NCI-H82 treated with DMSO at 0.1 percent for 48 hours (cell line): ENCODE results near the gene STXBP6.

ENCODE experiments used
- DNase-seq: peaks from one replicate; lab custom pipeline; 2025; ENCODE audit not compliant: unreplicated experiment; lab: John Stamatoyannopoulos, UW

The STXBP6 gene

DNA sequence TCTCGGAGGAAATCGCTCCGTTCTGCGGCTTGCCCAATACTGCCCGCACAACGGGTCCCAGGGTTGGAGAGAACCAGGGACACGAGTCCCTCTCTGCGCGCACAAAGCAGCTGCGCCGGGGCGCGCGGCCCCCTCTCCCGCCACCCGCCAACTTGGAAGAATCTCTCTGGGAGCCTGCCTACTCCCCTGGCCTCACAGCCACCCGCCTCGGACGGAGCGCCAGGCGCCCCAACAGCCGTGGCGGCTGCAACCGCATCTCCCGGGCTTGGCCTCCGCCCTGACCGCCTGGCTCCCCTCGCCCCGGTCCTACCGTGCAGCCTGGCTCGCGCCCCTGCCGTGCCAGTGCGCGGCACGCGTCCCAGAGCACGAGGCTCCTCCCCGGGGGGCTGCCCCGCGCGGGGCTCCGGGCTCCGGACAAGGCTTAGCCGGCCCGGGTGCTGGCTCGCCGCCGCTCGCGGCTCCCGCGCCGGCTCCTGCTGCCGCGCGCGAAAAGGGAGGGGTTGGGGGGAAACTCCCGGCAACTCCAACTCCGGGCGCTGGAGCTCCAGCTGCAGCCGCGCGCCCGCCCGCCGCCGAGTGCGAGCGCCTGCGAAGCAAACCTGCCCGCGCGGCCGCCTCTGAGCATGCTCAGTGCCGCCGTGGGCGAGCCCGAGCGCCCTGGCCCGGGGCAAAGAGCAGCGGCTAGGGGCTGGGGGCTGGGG lies at the start of gene STXBP6:
Gene STXBP6, minus strand, starts transcription at position 580 of the 701 bp plus-strand sequence. CDS start 75,329 bp downstream, outside the sequence.
- DNase-seq = no peak

DNA sequence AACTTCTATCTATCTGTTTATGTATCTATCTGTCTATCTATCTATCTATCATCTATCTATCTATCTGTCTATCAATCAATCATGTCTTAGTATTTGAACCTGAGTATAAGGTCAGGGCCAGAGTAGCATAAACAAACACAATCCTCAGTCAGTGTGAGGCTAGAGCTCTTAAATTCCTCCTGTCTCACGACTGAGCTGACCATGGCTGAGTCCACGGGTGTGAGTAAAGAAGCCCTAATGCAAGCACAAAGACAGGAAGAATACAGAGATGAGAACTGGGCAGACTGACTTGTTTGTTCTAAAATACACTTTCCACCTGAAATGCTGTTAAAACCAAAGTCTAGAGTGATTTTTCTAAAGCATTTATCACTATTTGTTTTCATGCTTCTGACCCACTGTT lies 47.2 kb upstream of the STXBP6 start:
- no peak for DNase-seq

GRCh38 chr14:25095736-25096437 lies 45.9 kb upstream of the STXBP6 start:
- no peak for DNase-seq

DNA sequence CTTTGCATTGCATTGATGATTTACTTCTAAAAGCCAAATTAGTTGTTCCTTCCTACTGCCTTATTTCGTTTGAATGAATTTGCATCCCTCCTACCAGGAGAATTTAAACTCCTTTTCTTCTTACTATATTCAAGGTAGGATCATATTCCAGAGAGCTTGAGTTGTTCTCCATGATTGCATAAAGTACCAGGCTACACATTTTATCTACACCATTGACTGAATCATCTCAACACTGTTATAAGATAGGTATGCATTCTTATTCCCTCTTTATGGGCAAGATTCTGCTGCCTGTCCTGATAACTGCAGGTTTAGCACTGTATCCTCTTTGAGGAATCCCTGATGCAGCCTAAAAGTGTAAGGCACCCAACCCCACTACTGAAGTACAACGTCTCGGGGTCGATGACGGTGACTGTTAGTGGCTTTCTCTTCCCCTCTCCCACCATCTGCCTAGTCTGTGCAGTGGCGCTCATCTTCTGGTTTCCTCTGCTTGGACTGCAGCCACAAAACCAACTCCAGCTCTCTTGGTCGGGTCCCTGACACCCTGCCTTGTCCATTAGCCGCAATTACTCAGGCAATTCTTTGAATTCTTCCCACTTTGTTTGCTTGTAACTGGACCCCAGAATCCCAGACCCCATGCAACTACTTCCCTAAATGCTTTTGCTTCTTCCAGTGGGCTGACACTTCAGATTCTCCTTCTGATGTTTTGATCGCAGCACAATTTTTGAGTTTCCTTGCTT lies 44.4 kb upstream of the STXBP6 start:
- DNase-seq = no peak

- DNase-seq = no peak
Measured at GRCh38 chr14:25092258-25092740, 42.4 kb upstream of the STXBP6 start.

GRCh38 chr14:25090716-25091454 lies 40.9 kb upstream of the STXBP6 start:
- DNase-seq = no peak

DNA sequence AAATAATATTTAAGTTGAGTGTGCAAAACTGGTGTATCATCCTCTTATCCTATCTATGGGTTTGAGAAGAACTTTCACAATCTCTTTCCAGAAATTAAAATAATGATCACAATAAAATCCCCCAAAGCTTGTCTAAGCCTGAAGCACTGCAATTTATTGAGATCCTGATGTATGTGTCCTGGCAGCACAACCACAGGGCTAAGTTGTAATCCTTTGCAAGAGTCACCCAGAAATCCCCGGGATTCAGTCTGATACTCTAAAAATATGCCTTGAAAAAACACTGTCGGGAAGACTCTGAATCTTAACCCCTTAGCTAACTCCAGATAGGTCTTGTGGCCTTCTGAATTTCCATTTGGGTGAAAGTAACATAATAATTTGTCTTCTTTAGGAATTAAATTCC lies 40.3 kb upstream of the STXBP6 start:
- DNase-seq = no peak

- DNase-seq = no peak
Measured at GRCh38 chr14:25089496-25089895, 39.5 kb upstream of the STXBP6 start.

DNA sequence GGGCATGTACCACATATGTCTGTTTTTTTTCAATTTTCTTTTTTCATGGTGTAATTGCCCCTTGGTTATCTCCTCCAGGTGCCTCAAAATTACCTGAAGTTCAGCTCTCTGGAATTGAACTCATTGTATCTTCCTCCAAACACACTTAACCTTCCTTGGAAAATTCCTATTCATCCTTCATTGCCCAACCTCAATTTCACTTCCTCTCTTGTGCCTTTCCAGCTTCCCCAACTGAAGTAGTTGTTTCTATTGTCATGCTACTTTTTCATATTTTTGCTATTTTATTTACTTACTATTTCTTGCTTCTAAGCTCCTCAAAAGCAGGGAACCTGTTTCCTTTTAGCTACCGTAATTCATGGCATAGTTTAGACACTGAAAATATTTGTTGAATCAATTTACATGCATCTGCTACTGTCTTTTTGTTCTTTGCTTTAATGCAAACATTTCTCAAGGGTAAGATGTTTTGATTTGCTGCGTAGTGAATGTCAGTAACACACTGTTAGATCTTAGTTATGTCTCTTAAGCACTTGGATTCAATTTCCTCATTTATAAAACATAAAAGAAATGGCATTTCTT lies 37.0 kb upstream of the STXBP6 start:
- no peak for DNase-seq

DNA sequence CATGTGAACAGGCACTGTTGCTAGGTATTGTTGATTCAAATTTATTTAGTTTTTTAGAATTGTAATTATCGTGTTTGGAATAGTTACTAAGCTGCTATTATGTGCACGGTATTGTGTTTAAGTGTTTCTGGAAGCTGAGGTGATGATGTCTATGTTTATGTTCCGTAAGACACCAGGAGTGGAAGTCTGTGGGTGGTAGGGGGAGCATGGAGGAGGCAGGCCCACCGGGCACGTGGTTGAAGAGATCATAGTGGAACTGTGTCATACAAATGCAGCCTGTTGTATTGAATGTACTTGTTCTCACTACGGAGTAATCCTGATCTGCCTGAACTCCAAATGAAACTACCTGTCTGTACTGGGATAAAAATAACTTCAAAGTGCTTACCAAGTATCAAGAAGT lies 36.1 kb upstream of the STXBP6 start:
- DNase-seq = no peak

- DNase-seq = no peak
Measured at GRCh38 chr14:25080682-25081081, 30.7 kb upstream of the STXBP6 start.

GRCh38 chr14:25079311-25079710 lies 29.4 kb upstream of the STXBP6 start:
- no peak for DNase-seq

- DNase-seq = no peak
Measured at GRCh38 chr14:25074099-25074685, 24.2 kb upstream of the STXBP6 start.

- no peak for DNase-seq
Measured at GRCh38 chr14:25069879-25070278, 19.9 kb upstream of the STXBP6 start.

DNA sequence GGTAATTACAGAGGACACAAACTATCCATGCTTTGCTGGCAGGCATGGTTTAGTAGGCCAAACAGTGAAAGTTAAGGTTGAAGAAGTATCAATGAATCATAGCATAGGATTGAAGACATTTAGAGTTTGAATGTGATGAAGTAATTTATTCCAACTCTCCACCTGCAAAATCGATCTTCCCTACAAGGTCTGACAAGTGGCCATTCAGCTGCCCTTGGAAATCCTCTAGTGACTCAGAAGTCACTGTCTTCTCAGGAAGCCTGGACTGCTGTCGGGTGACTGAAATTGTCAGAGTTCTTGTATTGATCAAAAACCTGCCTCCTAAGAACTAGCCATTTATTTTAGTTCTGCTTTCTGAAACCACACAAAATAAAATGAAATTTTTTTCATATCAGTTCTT lies 17.7 kb upstream of the STXBP6 start:
- no peak for DNase-seq

DNA sequence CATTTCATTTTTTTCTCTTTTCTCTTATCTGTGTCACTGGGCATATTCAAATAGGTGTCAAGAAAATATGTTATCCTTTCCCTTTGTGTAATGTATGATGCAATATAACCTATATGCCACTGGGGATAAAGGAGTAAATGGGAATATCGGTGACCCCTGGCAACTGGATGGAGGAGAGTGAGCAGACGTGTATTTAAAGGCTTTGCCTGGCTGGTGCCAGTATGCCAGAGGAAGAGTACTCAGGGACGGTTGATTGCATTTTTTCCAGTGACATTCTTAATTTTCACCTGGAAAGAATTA lies 12.0 kb upstream of the STXBP6 start:
- DNase-seq = no peak

- no peak for DNase-seq
Measured at GRCh38 chr14:25056688-25057078, 6.7 kb upstream of the STXBP6 start.

DNA sequence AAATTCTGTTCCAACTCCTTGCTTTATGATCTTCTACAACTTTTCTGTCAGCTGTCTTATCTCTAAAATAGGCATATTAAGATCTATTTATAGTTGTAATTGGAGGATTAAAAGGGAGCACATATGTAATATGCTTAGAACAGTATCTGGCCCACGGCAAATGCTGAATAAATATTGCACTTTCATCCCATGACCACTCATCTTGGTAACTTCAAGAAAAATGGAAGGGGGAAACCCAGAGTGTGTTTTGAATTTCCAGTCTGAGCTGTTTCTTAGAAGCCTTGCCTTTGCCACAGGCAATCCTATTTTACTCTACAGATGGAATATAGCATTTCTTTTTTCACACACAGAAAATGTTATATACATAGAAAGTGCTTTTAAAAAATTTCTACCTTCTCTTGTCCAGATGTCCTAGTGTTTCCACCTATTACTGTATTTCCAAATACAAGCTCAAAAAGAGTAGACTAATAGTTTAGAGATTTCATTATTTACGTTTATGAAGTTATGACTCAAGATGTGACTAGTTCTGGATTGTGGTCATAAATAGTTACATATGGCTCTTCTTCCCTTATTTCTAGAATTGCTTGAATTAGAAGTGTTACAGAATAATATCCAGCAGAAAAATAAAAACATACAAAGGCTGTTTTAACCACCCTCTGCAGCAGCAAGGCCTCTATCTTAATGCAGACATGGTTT lies 6.2 kb upstream of the STXBP6 start:
- DNase-seq = no peak

DNA sequence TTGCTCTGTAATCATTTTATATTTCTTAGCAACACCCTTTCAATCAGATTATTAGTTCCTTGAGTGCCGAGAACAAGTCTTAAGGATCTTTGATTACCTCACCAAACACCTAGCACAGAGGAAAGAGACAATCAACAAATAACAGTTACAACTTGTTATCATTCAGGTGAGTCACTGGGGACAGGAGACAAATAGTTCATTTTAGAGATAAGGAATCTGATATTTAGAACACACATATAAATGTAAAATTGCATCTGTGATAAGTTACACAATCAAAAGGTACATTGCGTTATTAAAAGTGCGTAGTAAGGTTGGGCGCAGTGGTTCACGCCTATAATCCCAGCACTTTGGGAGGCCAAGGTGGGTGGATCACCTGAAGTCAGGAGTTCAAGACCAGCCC lies 5.1 kb upstream of the STXBP6 start:
- no peak for DNase-seq

GRCh38 chr14:25053585-25053984 lies 3.6 kb upstream of the STXBP6 start:
- no peak for DNase-seq
